ENCODE data around the gene PDLIM4.

The PDLIM4 gene

GRCh38 chr5:132293066-132293991 is 35.8 kb downstream of the PDLIM4 start:
- DNase-seq (ENCODE audit: low read depth), result peak; percentile 89
- H3K4me3 ChIP-seq (ENCODE audit: control insufficient read depth, low read depth, low read length), result peak overlapping the region; percentile 70
- no peak for TF ChIP-seq CTCF (conservative IDR thresholded peaks at IDR 0.05; ENCODE audit: control insufficient read depth, insufficient read depth, low read depth, low read length)

GRCh38 chr5:132293992-132294727 is 36.7 kb downstream of the PDLIM4 start, which contains the start of gene SLC22A4:
Gene SLC22A4 (plus strand): TSS chr5:132294394. CDS start chr5:132294617, 223 bp downstream.
- peak within 1 kb of the TSS; percentile 70 for H3K4me3 ChIP-seq (ENCODE audit: control insufficient read depth, low read depth, low read length)
- DNase-seq (ENCODE audit: low read depth), result peak; percentile 88
- TF ChIP-seq CTCF (conservative IDR thresholded peaks at IDR 0.05; ENCODE audit: control insufficient read depth, insufficient read depth, low read depth, low read length), result no peak

GRCh38 chr5:132294728-132295504 is 37.4 kb downstream of the PDLIM4 start:
- no peak for TF ChIP-seq CTCF (conservative IDR thresholded peaks at IDR 0.05; ENCODE audit: control insufficient read depth, insufficient read depth, low read depth, low read length)
- DNase-seq (ENCODE audit: low read depth), result peak; percentile 85
- peak overlapping the region; percentile 70 for H3K4me3 ChIP-seq (ENCODE audit: control insufficient read depth, low read depth, low read length)

GRCh38 chr5:132295505-132296411 is 38.3 kb downstream of the PDLIM4 start:
- TF ChIP-seq CTCF (conservative IDR thresholded peaks at IDR 0.05; ENCODE audit: control insufficient read depth, insufficient read depth, low read depth, low read length), result no peak
- no peak for DNase-seq (ENCODE audit: low read depth)
- peak overlapping the region; percentile 70 for H3K4me3 ChIP-seq (ENCODE audit: control insufficient read depth, low read depth, low read length)

- no peak for TF ChIP-seq CTCF (conservative IDR thresholded peaks at IDR 0.05; ENCODE audit: control insufficient read depth, insufficient read depth, low read depth, low read length)
- no peak overlapping the region for H3K4me3 ChIP-seq (ENCODE audit: control insufficient read depth, low read depth, low read length)
- DNase-seq (ENCODE audit: low read depth), result peak; percentile 51
Measured at GRCh38 chr5:132296412-132297016, 39.0 kb downstream of the PDLIM4 start.
